ENCODE results near the gene DMKN. TPM values are rescaled to one million over a fixed set of nuclear protein-coding genes. Genes with fewer than 3 reads are reported as not detected.
"Not testable (repeated sequence)": the region's sequence is repeated elsewhere in the genome, so short reads cannot be mapped to it uniquely, and the experiment has no call there.

DMKN gene
- polyA plus RNA-seq, 4 donors, result 69.7 to 135 (median 107) TPM

GRCh38 chr19:35471946-35472345, 41.5 kb downstream of the DMKN start:
- DNase-seq (ENCODE audit: low read depth in 4 of 4, low spot score in 2 of 4), result no peak

- DNase-seq (ENCODE audit: low read depth in 4 of 4, low spot score in 2 of 4), result not testable (repeated sequence)
Measured at GRCh38 chr19:35471075-35471474, 42.4 kb downstream of the DMKN start.

GRCh38 chr19:35470128-35470527, 43.3 kb downstream of the DMKN start:
- no peak for DNase-seq (ENCODE audit: low read depth in 4 of 4, low spot score in 2 of 4)

DNA sequence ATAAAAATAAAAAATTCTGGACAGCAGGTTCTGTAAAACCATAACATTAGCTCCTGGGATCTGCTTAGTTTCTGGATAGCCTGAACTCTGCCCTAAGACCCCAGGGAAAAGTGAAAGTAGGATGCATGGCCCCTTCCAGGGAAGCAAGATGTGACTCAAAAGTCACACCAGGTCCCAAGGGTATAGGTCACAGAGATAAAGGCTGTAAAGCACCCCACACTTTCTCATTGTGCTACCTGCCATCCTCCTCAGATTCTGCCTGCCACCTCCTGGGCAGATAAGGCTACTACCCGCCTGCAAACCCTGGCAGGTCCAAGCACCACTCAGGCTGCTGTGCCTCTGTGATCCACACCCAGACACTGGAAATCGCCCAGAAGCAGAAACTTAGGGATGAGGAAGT, 44.8 kb downstream of the DMKN start:
- no peak for DNase-seq (ENCODE audit: low read depth in 4 of 4, low spot score in 2 of 4)

DNA sequence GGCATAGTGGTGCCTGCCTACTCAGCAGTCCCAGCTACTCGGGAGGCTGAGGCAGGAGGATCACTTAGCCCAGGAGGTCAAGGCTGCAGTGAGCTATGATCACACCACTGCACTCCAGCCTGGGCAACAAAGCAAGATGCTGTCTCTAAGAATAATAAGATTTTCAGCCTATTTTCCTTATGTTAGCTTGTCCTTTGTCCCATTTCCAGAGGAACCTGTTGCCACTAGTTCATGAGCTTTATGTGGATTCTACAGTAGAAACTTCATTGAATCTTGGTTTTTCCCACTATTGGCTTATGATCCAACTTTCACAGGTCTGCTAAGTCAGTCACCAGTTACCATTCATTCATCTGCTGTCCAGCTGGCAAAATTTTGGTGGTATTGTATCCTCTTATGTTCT, 47.2 kb downstream of the DMKN start:
- no peak for DNase-seq (ENCODE audit: low read depth in 4 of 4, low spot score in 2 of 4)

- not testable (repeated sequence) for DNase-seq (ENCODE audit: low read depth in 4 of 4, low spot score in 2 of 4)
Measured at GRCh38 chr19:35462956-35463355, 50.5 kb downstream of the DMKN start.

DNA sequence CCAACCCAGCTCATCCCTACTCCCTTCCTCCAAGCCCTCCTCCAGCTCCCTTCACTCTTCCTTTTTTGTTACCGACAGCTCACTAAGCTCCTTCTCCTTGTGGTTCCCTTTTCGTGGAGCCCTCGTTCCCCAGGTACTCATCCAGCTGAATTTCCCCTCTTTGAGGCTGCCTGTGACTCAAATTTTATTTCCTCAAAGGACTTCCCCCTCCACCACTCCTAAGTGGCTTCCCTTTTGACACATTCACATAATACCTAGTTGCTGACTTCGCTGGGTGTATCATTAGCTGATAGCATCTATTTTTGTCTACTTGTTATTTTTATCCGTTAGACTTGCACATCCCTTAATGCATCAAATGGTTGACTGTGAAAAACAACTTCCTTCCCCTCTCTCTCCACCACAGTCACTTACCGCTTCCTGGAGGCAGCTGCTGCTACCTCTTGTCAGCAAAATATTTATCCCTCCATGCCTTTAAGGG, 50.9 kb downstream of the DMKN start:
- DNase-seq (ENCODE audit: low read depth in 4 of 4, low spot score in 2 of 4), result no peak

DNA sequence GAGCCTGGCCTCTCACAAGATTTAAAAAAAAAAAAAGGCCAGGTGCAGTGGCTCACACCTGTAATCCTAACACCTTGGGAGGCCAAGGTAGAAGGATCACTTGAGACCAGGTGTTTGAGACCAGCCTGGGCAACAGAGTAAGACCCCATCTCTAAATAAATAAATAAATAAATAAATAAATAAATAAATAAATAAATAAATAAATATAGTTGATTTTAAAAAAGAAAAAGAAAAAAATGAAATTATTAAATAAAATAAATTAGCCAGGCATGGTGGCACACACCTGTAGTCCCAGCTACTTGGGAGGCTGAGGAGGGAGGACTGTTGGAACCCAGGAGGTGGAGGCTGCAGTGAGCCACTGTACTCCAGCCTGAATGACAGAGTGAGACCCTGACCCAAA, 51.7 kb downstream of the DMKN start:
- not testable (repeated sequence) for DNase-seq (ENCODE audit: low read depth in 4 of 4, low spot score in 2 of 4)

- no peak for DNase-seq (ENCODE audit: low read depth in 4 of 4, low spot score in 2 of 4)
Measured at GRCh38 chr19:35461060-35461459, 52.4 kb downstream of the DMKN start.

DNA sequence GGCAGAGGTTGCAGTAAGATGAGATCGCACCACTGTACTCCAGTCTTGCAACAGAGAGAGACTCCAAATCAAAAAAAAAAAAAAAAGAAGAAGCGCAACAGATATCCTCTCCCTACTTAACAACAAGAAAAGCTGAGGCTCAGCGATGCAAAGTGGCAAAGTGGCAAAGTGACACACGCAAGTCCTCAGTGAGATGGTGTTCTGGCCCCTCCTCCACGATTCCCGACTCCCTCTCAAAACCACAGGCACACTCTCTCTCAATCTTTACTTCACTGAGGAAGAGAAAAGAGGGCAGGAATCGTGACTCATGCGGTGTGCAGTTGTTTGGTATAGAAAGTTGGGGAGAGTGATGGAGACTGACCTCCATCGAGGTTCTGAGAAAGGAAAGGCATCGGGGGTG, 52.8 kb downstream of the DMKN start:
- no peak for DNase-seq (ENCODE audit: low read depth in 4 of 4, low spot score in 2 of 4)

DNA sequence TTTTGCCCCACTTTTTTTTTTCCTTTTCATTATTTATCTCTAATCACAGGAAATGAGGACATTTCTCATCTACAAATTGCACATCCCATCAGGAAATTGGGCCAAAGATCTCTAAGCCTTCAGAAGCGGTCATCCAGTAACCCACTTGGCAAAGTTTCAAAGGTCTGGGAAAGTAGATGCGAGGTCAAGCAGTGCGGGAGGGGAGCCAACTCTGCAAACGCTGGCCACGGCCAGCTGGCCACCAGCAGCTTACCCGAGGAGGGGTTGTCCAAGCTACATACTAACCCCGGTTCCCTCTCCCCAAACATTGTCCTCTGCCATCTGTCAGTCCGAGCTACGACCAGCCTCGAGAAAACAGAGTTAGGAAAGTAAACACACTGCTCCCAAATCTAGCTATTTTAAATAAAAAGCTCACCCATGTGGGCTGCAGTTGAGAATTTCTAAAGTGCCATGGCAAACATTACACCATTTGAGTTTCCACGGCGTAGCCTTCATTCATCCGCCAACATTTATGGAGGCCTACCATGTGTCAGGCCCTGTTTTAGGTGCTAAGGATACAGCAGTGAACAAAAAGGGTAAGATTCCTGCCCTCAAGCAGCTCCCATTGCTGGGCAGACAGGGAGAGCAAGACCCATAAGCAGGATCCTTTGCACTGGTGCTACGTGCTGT, 53.9 kb downstream of the DMKN start:
- no peak for DNase-seq (ENCODE audit: low read depth in 4 of 4, low spot score in 2 of 4)

DNA sequence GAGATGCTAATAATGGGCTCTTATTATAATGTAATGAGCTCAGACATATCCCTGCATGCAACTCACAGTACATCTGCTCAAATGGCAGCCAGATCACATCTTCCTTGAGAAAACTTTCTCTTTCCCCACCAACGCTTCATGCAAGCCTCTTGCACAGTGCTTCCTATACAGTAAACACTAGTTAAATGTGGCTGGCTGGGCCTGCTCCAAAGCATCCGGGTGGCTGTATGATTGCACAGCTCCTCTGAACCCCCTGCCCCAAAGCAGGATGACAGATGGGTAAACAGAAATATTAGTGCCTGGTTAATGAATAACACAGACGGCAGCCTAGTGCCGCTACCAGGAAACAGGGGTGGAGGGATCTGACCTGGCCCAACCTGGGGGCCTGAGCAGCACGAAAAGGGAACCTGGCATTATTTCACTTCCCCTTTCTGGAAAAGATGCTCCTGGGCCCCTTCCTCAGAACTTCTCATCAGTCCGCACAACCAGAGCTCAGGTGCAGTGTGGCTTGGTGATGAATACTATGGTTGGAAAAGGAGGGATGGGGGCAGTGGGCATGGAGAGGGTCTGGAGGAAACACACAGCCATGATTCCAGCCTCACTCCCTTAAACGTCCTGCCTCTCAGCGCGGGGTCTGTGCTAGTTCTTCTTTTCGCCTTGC, 54.6 kb downstream of the DMKN start:
- no peak for DNase-seq (ENCODE audit: low read depth in 4 of 4, low spot score in 2 of 4)

GRCh38 chr19:35458192-35458591, 55.3 kb downstream of the DMKN start:
- DNase-seq (ENCODE audit: low read depth in 4 of 4, low spot score in 2 of 4), result no peak

- no peak for DNase-seq (ENCODE audit: low read depth in 4 of 4, low spot score in 2 of 4)
Measured at GRCh38 chr19:35457173-35457572, 56.3 kb downstream of the DMKN start.

GRCh38 chr19:35455616-35456201, 57.7 kb downstream of the DMKN start:
- no peak for DNase-seq (ENCODE audit: low read depth in 4 of 4, low spot score in 2 of 4)

- DNase-seq (ENCODE audit: low read depth in 4 of 4, low spot score in 2 of 4), result no peak
Measured at GRCh38 chr19:35454663-35455062, 58.8 kb downstream of the DMKN start.

DNA sequence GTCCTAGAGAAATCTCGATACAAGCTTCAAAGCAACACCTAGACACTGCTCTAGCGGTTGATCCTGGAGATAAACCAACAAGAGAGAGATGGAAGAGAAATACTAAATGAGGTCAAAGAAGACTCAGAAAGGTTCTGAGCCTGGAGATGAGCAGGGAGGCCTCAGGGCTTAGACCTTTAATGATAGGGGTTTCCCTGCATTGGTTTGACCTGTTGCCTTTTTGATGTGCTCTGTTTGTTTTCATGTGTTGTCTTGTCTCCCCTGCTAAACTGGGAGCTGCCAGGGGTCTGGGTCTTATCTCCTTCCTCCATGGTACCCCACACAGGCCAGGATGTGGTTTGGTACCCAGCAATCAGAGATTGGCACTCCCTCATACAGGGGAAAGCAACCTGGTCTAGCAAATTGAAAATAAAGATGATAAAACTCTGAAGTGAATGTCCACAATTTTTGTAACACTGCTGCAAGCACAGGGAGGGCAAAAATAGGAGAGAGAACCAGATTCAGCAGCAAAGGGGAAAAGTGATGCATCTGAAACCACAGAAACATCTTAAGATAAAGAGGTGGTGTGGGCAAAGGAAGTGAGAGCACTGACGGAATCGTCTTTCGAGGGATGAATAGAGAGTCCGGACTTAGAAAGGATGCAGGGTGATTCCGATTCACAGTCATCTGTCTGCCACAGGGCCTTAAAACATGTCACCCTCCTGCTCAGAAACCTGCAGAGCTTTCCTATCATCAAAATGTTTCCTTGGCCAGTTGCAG, 61.9 kb downstream of the DMKN start:
- no peak for DNase-seq (ENCODE audit: low read depth in 4 of 4, low spot score in 2 of 4)

- DNase-seq (ENCODE audit: low read depth in 4 of 4, low spot score in 2 of 4), result no peak
Measured at GRCh38 chr19:35449359-35450043, 63.9 kb downstream of the DMKN start.

DNA sequence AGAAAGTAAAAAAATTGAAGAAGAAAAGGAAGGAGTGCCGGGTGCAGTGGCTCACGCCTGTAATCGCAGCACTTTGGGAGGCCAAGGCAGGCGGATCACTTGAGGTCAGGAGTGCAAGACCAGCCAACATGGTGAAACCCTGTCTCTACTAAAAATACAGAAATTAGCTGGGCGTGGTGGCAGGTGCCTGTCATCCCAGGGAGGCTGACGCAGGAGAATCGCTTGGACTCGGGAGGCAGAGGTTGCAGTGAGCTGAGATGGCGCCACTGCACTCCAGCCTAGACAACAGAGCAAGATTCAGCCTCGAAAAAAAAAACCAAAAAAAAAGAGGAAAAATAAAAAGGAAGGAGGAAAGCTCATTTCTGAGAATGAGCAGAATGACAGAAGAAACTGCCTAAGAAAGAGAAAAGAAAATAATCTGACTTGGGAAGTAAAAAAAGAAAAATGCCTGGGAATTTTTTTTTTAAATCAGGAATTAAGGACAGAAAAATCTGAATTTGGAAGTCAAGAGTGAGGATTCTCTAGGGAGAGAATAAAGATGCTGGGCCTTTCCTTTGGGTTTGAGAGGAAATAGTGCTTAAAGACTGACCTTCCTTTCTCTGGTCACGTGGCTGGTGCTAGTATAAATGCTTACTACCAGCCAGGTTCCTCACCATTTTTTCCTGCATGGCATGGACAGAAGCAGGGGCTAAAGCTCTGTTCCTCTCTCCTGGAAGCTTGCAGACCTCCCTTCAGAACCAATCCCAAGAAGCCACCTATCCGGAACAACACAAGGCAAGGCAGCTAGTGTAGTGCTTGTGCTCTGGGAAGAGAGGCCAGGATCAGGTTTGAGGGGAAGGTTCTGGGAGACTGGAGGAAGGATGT, 65.6 kb downstream of the DMKN start, which contains the start of gene FFAR2:
TSS of gene FFAR2 (plus strand) at position 652 of the 864 bp plus-strand sequence. CDS start 1,458 bp downstream, outside the sequence.
- no peak for DNase-seq (ENCODE audit: low read depth in 4 of 4, low spot score in 2 of 4)
